Nucleus accumbens (tissue), 56 donors: Measurements from ENCODE around the gene SEC63.
"Not testable (repeated sequence)": the region's sequence is repeated elsewhere in the genome, so short reads cannot be mapped to it uniquely, and the experiment has no call there.

Source experiments
- DNase-seq, 56 donors: peaks; one replicate each; lab custom pipeline; 2025; lab: John Stamatoyannopoulos, UW

SEC63 gene

GRCh38 chr6:107957909-107958688 lies at the start of gene SEC63:
TSS of gene SEC63 (minus strand) at chr6:107958208. CDS start at chr6:107958009, 199 bp downstream.
- peak; percentile 70 to 99 (median 96) for DNase-seq

GRCh38 chr6:108005961-108006360 lies 48.0 kb upstream of the SEC63 start:
- DNase-seq: no peak

- DNase-seq: no peak
Measured at GRCh38 chr6:108004861-108005260, 46.9 kb upstream of the SEC63 start.

GRCh38 chr6:108002365-108003221 lies 44.6 kb upstream of the SEC63 start:
- DNase-seq: peak in 54 of 56 donors; percentile 11 to 92 (median 76)

GRCh38 chr6:108001696-108002231 lies 43.8 kb upstream of the SEC63 start:
- no peak for DNase-seq

GRCh38 chr6:108000259-108000658 lies 42.3 kb upstream of the SEC63 start:
- DNase-seq: not testable (repeated sequence)

- no peak for DNase-seq
Measured at GRCh38 chr6:107999341-107999740, 41.3 kb upstream of the SEC63 start.

GRCh38 chr6:107991772-107992550 lies 34.0 kb upstream of the SEC63 start:
- DNase-seq: no peak

GRCh38 chr6:107991061-107991460 lies 33.1 kb upstream of the SEC63 start:
- DNase-seq: no peak

- DNase-seq: not testable (repeated sequence)
Measured at GRCh38 chr6:107990587-107990986, 32.6 kb upstream of the SEC63 start.

- DNase-seq: no peak
Measured at GRCh38 chr6:107989166-107990094, 31.4 kb upstream of the SEC63 start.

- DNase-seq: no peak
Measured at GRCh38 chr6:107988570-107988969, 30.6 kb upstream of the SEC63 start.

GRCh38 chr6:107987805-107988204 lies 29.8 kb upstream of the SEC63 start:
- DNase-seq: no peak

- DNase-seq: no peak
Measured at GRCh38 chr6:107985701-107986100, 27.7 kb upstream of the SEC63 start.

GRCh38 chr6:107983811-107984210 lies 25.8 kb upstream of the SEC63 start:
- DNase-seq: no peak

- DNase-seq: no peak
Measured at GRCh38 chr6:107982486-107982885, 24.5 kb upstream of the SEC63 start.

- DNase-seq: no peak
Measured at GRCh38 chr6:107981695-107982094, 23.7 kb upstream of the SEC63 start.

- peak in 4 of 56 donors; percentile 2 to 20 (median 4) for DNase-seq
Measured at GRCh38 chr6:107977283-107977682, 19.3 kb upstream of the SEC63 start.

- DNase-seq: no peak
Measured at GRCh38 chr6:107976155-107976783, 18.3 kb upstream of the SEC63 start.
